Keratinocyte (primary cell): Measurements from ENCODE around the gene RIOK2. TPM values are rescaled to one million over a fixed set of nuclear protein-coding genes. Genes with fewer than 3 reads are reported as not detected.

ENCODE experiments used
- DNase-seq: peaks from one replicate; pipeline ENCODE4 v3.0.0-alpha.2; 2011; ENCODE audit warnings: low read depth, missing footprints, low spot score
- FAIRE-seq: peaks from 2 replicates; lab custom pipeline; 2011; peaks lifted over from hg19 to GRCh38; lab: Jason Lieb, UNC
- H2AFZ ChIP-seq: 2 replicates; pipeline ENCODE4 v1.6.0; 2012; ENCODE audit warnings: low read length, control low read depth, inconsistent platforms; ENCODE audit not compliant: control insufficient read depth
- H3K27ac ChIP-seq: 2 replicates; pipeline ENCODE4 v1.5.1; 2011; ENCODE audit warnings: low read length; ENCODE audit not compliant: control insufficient read depth, insufficient read depth
- H3K27me3 ChIP-seq: 3 replicates; pipeline ENCODE4 v1.6.0; 2011; ENCODE audit warnings: low read length; ENCODE audit not compliant: control insufficient read depth, insufficient read depth; ENCODE audit errors: extremely low read depth
- H3K36me3 ChIP-seq, 2 experiments: 2 replicates in 1 of 2; 3 replicates in 1 of 2; pipeline ENCODE4 v1.5.1; 2011; ENCODE audit warnings: low read length in 2 of 2, mild to moderate bottlenecking in 1 of 2; ENCODE audit not compliant: control insufficient read depth in 2 of 2, insufficient read depth in 2 of 2; ENCODE audit errors: extremely low read depth in 1 of 2
- H3K4me1 ChIP-seq: 3 replicates; pipeline ENCODE4 v1.5.1; 2011; ENCODE audit warnings: low read length; ENCODE audit not compliant: control insufficient read depth, insufficient read depth; ENCODE audit errors: extremely low read depth
- H3K4me2 ChIP-seq: 3 replicates; pipeline ENCODE4 v1.6.0; 2011; ENCODE audit warnings: low read depth, low read length; ENCODE audit not compliant: control insufficient read depth, insufficient read depth; ENCODE audit errors: extremely low read depth
- H3K4me3 ChIP-seq, 3 experiments: fragments of 200-600 bp in 1 of 3; sonication (generic) in 1 of 3; 2 replicates in 2 of 3; 3 replicates in 1 of 3; pipeline ENCODE4 v1.5.1; 2011 to 2016; ENCODE audit warnings: low read length in 3 of 3, mild to moderate bottlenecking in 3 of 3, control low read depth in 2 of 3, inconsistent platforms in 1 of 3, low read depth in 1 of 3, mixed read lengths in 1 of 3, mixed run types in 1 of 3, moderate library complexity in 1 of 3; ENCODE audit not compliant: control insufficient read depth in 2 of 3, insufficient read depth in 2 of 3; ENCODE audit errors: extremely low read depth in 1 of 3
- H3K79me2 ChIP-seq: 2 replicates; pipeline ENCODE4 v1.6.0; 2012; ENCODE audit warnings: low read length; ENCODE audit not compliant: control insufficient read depth, insufficient read depth
- H3K9ac ChIP-seq: 3 replicates; pipeline ENCODE4 v1.6.0; 2011; ENCODE audit warnings: low read length; ENCODE audit not compliant: control insufficient read depth, insufficient read depth; ENCODE audit errors: extremely low read depth
- H3K9me1 ChIP-seq: 3 replicates; pipeline ENCODE4 v1.6.0; 2011; ENCODE audit warnings: low read length; ENCODE audit not compliant: control insufficient read depth, insufficient read depth; ENCODE audit errors: extremely low read depth
- H3K9me3 ChIP-seq: 2 replicates; pipeline ENCODE4 v1.5.1; 2012; ENCODE audit warnings: low read depth, low read length; ENCODE audit not compliant: control insufficient read depth
- H4K20me1 ChIP-seq: 3 replicates; pipeline ENCODE4 v1.6.0; 2011; ENCODE audit warnings: low read length; ENCODE audit not compliant: control insufficient read depth, insufficient read depth; ENCODE audit errors: extremely low read depth
- EZH2 ChIP-seq: IDR thresholded peaks from one replicate; pipeline ENCODE4 v1.6.1; 2012; ENCODE audit warnings: inconsistent platforms, mild to moderate bottlenecking, low read length, moderate library complexity
- dilution Hi-C: fragments of 300-500 bp; cut with MboI; formaldehyde crosslinking; loops from one replicate; pipeline ENCODE4 v1.7.0; 2020; ENCODE audit warnings: low sequenced_read_pairs; ENCODE audit not compliant: extremely low pct_ligation_motif_present
- polyA plus RNA-seq, 5 experiments: library from polyadenylated mRNA; depleted of rRNA in 3 of 5; stranded (reverse) in 3 of 5; stranded (forward) in 1 of 5; unstranded in 1 of 5; fragments of >200 nt; gene quantifications; 1 replicate in 1 of 5; 2 replicates in 3 of 5; 3 replicates in 1 of 5; pipeline versions ENCODE4 v1.2.1 to v1.2.3, GENCODE V29; 2011 to 2012; ENCODE audit warnings: missing spikeins in 2 of 5, low read depth in 1 of 5, low replicate concordance in 1 of 5
- TF ChIP-seq, protein P1 (sequence below), 3 experiments: IDR thresholded peaks in 1 of 3; conservative IDR thresholded peaks in 1 of 3; optimal IDR thresholded peaks in 1 of 3; 2 replicates in 2 of 3; 3 replicates in 1 of 3; pipeline versions ENCODE3 to v1.5.1; 2011; ENCODE audit warnings: low read length in 3 of 3, mild to moderate bottlenecking in 3 of 3, moderate library complexity in 2 of 3, control low read depth in 1 of 3, inconsistent platforms in 1 of 3; ENCODE audit not compliant: insufficient read depth in 2 of 3; ENCODE audit errors: extremely low read depth in 1 of 3

The RIOK2 gene
- polyA plus RNA-seq, 1 donor (not counting 4 experiments of a cell fraction or from before 2014, with no cell fraction given), result 34.5 TPM

GRCh38 chr5:97115932-97116331 lies 67.1 kb downstream of the RIOK2 start:
- dilution Hi-C loops, result no loop called here

DNA sequence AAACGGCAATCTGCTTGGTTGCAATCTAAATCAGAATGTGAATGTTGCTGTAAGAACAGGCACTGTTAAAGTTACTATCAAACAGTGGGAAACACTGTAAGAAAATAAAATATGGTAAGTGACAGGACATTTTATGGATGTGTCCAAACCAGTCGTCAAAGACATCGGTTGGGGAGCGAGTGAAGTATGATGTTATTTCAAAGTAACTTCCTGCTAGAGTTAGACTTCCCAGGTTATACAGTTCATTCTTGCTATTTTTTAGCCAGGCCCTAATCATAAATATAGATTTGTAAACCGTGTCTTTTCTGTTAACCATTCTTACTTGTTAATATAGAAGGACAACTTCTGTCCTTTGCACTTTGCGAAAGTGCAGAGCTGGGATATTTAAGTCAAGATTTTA lies 70.8 kb downstream of the RIOK2 start:
- no peak overlapping the region for H2AFZ ChIP-seq
- H3K27me3 ChIP-seq, result no peaks in the 10 kb centered on the region
- no peaks in the 10 kb centered on the region for H3K9me3 ChIP-seq
- no peak for TF ChIP-seq EZH2
- TF ChIP-seq, protein P1, sequence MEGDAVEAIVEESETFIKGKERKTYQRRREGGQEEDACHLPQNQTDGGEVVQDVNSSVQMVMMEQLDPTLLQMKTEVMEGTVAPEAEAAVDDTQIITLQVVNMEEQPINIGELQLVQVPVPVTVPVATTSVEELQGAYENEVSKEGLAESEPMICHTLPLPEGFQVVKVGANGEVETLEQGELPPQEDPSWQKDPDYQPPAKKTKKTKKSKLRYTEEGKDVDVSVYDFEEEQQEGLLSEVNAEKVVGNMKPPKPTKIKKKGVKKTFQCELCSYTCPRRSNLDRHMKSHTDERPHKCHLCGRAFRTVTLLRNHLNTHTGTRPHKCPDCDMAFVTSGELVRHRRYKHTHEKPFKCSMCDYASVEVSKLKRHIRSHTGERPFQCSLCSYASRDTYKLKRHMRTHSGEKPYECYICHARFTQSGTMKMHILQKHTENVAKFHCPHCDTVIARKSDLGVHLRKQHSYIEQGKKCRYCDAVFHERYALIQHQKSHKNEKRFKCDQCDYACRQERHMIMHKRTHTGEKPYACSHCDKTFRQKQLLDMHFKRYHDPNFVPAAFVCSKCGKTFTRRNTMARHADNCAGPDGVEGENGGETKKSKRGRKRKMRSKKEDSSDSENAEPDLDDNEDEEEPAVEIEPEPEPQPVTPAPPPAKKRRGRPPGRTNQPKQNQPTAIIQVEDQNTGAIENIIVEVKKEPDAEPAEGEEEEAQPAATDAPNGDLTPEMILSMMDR (optimal IDR thresholded peaks at IDR 0.05 in 1 of 3, IDR thresholded peaks at IDR 0.05 in 1 of 3, conservative IDR thresholded peaks at IDR 0.05 in 1 of 3; ENCODE audit: extremely low read depth in 1 of 3, insufficient read depth in 2 of 3, low read length in 3 of 3), result no peak
- H3K79me2 ChIP-seq, result no peaks in the 10 kb centered on the region
- H3K4me3 ChIP-seq, result no peak overlapping the region
- dilution Hi-C loops, result no loop called here
- H3K27ac ChIP-seq, result no peak overlapping the region
- H3K4me2 ChIP-seq, result no peak overlapping the region
- FAIRE-seq (no peak), DNase-seq (no peak)
- no peaks in the 10 kb centered on the region for H3K4me1 ChIP-seq
- H4K20me1 ChIP-seq, result no peaks in the 10 kb centered on the region
- no peaks in the 10 kb centered on the region for H3K9me1 ChIP-seq
- H3K9ac ChIP-seq, result no peak overlapping the region
- H3K36me3 ChIP-seq, result no peaks in the 10 kb centered on the region

More at GRCh38 chr5:97115932-97116331, 67.1 kb downstream of the RIOK2 start:
- no peaks in the 10 kb centered on the region for H3K9me3 ChIP-seq
- FAIRE-seq (no peak), DNase-seq (no peak)
- no peak overlapping the region for H3K9ac ChIP-seq
- no peaks in the 10 kb centered on the region for H4K20me1 ChIP-seq
- H3K9me1 ChIP-seq, result no peaks in the 10 kb centered on the region
- H3K36me3 ChIP-seq, result no peaks in the 10 kb centered on the region
- H2AFZ ChIP-seq, result no peak overlapping the region
- no peaks in the 10 kb centered on the region for H3K79me2 ChIP-seq
- H3K4me1 ChIP-seq, result no peaks in the 10 kb centered on the region
- H3K4me2 ChIP-seq, result no peak overlapping the region
- no peaks in the 10 kb centered on the region for H3K27me3 ChIP-seq
- H3K4me3 ChIP-seq, result no peak overlapping the region
- TF ChIP-seq, protein P1 (optimal IDR thresholded peaks at IDR 0.05 in 1 of 3, IDR thresholded peaks at IDR 0.05 in 1 of 3, conservative IDR thresholded peaks at IDR 0.05 in 1 of 3; ENCODE audit: extremely low read depth in 1 of 3, insufficient read depth in 2 of 3, low read length in 3 of 3), result no peak
- TF ChIP-seq EZH2, result no peak
- no peak overlapping the region for H3K27ac ChIP-seq
